Stimulated activated CD4-positive, alpha-beta T cell treated with anti-CD3 and anti-CD28 coated beads, Interleukin-15, amount 100 ng/mL, for 1 hour (primary cell): ENCODE measurements around the gene CCRL2.
"Not testable (repeated sequence)": the region's sequence is repeated elsewhere in the genome, so short reads cannot be mapped to it uniquely, and the experiment has no call there.

Experiments used
- DNase-seq, 2 donors: peaks; one replicate each; pipeline ENCODE4 v3.0.0-alpha.2; 2020; ENCODE audit warnings: low read depth in 1 of 2, low spot score in 1 of 2

CCRL2 gene

DNA sequence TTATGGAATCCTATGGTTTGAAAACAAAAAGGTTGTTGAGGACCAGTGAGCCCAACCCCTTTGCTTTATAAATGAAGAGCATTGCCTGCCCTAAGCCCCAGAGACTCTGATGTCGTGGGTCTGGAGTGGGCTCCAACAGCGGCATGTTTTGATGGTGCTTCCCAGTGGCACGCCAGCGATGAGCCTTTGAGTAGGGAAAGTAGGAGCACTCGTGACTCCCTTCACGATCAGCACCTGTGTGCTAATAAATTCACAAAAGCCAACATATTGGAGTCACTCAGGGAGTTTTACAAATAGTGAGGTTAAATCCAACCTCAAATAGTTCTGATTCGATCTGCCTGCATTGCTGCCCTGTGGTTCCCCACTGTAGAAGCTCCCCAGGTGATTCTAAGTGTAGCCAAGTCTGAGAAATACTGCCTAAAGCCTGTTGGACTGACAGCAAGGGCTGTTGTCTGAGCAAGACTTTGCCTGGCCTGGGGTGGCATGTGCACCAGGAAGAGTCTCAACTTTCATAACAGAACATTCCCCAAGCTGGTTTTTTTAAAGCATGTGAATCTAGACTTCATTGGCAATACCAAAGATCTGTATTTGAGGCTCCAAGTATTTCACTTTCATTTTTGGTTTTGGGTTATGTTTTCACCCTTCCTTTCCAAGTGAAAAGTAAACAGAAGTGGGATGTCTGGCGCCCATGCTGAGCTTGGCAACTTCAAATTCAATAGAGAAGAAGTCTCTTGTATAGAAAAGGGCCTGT is 26.4 kb upstream of the CCRL2 start:
- DNase-seq, result no peak

DNA sequence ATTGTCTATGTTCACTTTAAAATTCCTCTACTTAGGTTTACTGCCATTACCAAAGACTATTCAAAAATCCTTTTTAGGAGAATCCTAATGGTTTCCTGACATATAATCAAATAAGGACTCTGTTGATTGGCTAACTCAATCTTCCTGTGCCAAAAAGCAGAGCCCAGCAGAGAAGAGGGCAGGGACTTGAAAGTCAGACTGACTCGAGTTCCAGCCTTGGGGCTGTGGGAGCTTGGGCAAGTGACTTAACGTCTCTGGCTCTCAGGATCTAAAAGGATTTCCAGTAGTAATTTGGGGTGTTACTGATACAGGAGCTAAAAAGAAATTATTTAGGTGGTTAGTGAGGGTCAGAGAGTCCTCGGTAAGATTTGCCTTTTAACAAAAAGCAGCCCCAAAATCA is 25.4 kb upstream of the CCRL2 start:
- DNase-seq, result no peak

DNA sequence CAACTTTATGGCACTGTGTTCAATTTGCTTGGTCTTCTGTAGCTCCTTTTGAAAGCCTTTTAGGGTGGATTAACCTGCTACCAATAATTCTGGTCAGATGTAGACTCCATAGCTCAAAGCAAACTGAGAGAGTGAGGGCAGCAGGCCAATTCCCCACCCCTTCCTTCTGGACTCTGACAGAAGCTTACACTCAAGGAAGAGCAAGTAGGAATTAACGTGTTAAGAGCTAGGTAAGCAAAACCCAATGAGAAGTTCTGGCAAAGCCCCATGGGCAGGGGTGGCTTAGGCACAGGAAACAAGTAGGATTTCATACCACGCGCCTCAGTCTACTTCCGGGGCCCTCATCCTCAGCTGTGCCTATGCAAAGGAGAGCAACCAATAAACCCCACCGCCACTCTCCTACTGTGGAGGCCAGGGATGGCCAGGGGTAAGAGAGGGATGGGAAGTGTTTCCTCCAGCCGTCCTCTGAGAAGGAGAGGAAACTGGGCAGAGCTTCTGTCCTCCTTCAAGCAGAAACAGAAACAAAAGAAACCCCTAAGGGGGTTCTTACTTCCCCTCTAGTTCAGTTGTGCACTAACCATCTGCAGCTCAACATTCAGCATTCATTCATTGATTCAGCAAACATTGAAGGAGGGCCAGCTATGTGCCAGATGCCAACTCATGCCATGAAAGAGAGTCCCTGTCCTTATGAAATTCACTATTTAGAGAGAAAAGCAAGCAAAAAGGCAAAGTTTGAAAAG is 23.7 kb upstream of the CCRL2 start:
- no peak for DNase-seq

DNA sequence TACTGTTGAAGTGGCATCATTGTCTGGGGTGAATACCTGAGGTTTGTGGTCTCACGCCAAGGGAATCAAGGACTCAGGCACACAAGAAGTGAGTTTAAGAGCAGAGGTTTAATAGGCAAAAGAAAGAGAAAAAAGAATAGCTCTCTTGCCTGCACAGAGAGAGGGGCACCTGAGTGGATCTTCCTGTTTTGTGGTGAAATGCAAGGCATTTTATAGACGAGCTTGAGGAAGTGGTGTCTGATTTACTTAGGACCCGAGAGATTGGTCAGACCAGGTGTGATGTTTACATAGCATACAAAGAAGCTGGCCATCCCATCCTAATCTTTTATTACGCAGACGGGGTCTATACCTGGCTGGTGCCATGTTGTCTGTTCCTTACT is 23.1 kb upstream of the CCRL2 start:
- DNase-seq, result no peak

DNA sequence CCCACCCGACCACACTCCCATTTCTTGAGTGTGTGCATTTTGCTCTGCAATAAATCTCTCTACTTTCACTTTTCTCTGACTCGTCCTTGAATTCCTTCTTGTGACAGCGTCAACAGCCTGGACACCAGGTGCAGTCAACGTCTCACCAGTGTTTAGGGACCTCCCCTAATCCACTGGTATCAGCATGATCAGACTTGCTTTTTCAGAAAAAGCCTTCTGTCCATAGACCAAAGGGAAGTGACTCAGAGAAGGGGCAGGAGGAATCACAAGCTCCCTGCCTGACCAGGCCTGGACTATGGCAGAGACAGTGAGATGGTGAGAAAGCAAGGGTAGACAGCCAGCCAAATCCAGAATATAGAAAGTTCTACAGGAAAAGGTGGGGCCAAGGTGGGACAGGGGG is 20.9 kb upstream of the CCRL2 start:
- no peak for DNase-seq

DNA sequence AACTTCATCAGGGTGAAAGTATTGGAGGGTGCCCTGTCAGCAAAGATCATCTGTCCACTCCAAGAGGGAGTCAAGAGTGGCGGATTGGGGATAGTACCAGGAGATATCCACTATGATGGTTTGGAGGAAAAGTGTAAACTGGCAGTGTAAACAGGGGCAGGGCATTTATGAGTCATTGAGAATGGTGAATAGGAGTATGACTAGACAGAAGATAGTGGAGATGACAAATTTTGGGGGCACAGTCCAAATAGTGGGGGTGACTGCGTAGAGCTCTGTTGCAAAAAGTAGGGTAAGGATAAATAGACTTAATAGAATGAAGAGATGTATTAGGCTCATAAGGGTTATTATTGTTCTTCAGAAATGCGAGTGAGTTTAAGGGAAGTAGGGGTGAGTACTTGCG is 18.2 kb upstream of the CCRL2 start:
- not testable (repeated sequence) for DNase-seq

DNA sequence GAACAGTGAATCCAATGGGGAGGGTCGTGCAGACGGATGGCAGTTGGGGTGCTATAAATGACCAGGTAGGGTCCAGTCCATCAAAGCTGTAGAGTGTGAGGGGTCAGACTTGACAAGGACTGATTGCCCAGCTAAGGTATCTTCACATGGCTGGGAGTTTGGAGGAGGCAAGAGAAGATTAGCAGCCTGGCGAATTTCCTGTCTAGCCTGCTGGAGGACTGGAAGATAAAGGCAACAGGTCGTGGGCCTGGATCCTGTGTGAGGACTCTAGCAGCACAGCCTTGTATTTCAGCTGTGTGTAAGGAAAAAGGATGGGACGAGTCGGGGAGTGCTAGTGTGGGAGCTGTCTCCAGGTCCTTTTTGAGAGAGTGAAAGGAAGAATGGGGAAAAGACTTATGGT is 17.8 kb upstream of the CCRL2 start:
- no peak for DNase-seq

DNA sequence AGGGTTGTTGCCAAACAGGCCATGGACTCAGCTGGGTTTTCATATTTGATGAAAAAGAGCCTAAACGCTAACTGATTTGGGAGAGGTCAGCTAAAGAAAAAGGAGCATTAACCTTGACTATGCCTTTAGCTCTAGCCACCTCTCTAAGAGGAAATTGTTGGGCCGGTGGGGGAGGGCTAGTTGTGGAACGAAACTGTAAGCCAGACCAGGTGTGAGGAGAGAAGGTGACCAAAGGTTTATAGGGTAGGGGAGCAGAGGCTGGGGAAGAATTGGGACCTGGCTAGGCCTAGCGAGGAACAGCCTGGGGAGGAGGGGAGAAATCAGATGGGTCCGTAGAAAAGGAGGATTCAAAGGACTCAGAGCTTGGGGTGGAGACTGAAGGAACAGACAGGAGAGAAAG is 15.5 kb upstream of the CCRL2 start:
- not testable (repeated sequence) for DNase-seq

DNA sequence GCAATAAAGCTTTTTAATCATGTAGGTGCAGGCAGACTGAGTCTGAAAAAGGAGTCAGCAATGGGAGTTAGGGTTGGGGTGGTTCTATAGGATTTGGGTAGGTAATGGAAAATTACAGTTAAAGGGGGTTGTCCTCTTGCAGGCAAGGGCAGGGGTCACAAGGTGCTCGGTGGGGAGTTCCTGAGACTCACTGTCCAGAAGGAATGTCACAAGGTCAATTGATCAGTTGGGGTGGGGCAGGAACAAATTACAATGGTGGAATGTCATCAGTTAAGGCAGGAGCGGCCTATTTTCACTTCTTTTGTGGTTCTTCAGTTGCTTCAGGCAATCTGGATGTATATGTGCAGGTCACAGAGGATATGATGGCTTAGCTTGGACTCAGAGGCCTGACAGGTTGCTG is 14.0 kb upstream of the CCRL2 start:
- no peak for DNase-seq

DNA sequence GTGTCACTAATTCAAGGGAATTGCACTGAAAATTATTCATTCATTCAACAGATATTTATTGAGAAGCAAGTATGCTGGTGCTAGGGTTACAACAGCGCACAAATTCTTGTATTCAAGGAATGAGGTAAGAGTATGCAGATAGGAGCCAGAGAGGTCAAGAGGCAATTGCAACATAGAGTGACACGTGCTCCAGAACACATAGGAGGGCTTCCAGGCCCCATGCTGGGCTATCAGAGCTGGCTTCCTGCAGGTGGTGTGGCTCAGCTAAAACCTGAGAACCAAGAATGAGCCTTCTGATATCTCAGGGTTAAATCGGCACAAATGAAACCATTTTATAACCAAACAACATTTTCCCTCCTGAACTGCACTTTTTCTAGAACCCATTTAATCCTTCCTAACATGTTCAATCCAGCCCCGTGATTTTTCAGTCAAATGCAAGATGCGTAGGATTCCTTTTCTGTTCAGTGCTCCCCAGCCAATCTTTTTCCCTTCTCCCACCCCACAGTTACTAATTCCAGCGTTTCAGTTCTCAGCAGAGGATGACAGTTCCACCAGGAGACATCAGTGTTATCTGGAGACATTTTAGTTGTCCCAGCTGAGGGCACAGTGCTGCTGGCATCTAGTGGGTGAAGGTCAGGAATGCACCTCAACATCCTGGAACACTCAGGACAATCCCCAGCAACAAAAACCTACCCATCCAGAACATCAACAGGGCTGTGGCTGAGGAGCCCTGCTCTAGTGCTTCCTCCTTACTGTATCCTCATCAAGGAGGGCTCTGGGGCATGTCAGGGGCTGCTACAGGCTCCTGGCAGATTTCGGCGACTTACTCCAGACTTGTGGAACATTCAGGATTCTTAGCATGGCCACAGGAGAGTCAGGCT is 13.3 kb upstream of the CCRL2 start:
- no peak for DNase-seq

DNA sequence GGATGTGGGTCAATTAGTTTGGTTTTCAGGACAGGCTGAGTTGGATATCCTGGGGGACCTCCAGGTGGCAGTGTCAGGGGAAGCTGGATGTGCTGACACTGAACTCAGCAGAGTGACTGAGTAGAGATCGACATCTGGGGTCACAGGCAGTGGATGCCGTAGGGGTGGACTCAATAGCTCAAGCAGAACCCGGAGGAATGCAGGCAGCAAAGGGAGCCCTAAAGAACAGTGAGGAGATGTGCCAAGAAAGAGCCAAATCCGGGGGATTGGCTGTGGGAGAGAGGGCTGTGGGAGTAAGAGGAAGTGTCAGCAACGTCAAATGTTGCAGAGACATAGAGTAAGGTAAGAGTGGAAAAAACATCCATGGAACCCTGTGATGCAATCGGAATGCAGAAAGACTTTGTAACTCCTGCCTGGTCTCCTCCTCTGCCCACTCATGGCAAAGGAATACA is 11.8 kb upstream of the CCRL2 start:
- DNase-seq, result no peak

DNA sequence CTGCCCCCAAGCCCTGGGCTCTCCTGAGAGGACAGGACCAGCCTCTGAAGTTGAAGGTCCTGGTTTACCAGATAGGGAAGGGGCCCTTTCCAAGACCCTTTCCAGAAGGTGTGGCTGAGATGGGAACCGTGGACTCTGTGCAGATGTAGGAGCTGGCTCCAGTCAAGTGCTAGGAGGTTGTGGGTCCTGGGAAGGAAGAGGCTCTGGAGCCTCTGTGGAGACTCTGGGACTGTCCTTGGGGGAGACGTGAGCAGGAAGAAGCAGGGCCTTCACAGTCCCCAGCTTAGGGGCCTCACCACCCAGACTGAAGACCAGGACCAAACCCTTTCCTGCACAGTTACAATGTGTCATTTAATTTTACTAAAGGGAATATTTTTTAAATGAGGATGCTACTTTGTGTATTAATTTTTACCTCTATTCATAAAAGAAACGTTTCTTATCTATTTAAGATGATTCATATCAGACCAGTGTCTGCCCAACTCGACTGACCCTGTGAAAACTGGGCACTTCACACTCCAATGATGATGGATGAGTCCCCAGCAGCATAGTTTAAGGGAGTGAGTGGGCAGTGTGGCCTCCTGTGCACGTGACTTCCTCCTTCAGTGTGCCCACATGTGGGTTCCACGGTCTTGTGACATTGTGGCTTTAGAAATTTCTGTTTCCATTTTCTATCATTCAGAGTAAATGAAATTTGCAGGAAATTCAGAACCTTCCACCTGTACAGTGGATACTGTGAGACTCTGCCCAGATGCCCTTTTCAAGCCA is 11.1 kb upstream of the CCRL2 start:
- DNase-seq, result no peak

DNA sequence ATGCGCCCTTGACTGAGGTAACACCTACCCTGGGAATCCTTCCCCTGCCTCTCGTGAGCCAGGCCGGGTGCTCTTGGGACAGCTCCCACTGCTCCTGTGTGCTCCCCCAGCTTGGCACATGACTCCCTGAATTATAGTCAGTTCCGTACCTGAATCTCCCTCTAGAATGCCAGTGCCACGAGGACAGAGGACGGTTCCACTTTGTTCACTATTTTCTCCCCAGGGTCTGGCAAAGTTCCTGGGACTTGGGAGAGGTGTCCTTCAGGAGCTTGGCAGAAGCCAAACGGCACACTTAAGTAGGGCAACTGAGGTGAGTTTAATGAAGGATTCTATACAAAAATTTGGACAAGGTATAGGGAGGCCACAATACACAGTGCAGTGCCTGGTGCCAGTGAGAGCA is 9.9 kb upstream of the CCRL2 start:
- no peak for DNase-seq

DNA sequence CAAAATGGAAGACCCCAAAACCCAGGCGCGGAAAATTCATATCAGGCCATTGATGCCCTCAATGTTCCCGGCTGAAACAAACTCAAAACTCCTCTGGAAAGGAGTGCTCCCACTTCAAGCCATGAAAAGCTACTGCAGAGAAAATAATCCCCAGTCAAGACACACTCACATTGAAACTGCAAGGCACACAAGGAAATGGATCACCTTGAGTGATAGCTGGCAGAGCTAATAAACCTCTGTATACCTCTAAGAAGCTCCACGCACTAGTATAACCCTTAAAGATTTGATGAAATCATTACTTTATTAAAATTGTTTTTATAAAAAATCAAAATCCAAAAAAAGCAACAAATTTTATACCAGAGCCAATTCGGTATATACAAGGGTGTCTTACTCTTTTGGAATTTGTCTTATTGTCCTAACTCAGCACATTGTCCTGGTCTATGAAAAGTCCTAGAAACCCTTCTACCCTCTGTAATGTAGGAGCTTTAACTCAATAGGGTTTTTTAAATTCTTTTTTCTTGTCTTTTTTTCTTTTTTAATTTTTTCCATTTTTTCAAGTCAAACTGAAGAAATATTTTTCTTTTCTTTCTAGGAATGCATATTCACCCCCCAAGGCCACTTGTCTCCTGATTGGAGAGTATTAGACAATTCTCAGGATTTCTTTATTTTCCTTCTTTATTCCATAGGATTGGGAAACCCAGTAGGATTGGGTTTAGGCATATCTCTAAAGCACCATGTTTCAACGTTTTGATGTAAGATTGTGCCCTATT is 8.7 kb upstream of the CCRL2 start:
- no peak for DNase-seq

DNA sequence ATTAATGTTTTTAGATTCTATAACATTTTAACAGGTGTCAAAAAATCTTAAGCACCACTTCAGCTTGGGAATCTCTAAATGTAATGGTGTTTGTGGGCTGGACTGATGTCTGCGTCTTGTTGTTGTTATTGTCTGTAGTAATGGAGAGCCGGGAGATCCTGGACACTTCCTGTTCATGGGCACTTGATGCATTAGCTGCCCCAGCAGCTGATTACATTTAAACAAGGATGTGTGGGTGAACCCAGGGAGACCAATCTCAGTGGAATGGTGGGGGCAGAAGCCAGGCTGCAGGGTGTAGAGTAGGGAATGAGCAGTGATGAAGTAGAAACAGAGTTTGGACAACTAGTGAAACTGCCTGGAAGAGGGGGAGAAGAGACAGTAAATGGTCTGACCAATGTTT is 8.0 kb upstream of the CCRL2 start:
- no peak for DNase-seq

DNA sequence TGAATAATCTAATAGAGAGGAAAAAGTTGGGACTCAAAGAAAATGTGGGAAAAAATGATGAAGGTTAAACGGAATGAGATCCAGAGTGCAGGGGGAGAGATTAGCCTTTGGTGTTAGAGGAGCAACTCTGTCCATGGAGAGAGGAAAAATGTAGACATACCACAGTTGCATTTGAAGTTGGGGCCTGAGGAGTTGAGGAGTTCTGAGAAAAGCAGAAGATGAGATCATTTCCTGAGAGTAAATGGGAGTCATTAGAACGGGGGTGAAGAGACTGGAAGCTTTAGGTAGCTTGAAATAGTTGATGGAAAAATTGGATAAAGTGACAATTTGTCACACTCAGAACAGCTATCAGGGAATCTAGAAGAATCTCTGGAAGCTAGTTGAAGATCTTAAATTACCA is 7.5 kb upstream of the CCRL2 start:
- DNase-seq, result no peak

DNA sequence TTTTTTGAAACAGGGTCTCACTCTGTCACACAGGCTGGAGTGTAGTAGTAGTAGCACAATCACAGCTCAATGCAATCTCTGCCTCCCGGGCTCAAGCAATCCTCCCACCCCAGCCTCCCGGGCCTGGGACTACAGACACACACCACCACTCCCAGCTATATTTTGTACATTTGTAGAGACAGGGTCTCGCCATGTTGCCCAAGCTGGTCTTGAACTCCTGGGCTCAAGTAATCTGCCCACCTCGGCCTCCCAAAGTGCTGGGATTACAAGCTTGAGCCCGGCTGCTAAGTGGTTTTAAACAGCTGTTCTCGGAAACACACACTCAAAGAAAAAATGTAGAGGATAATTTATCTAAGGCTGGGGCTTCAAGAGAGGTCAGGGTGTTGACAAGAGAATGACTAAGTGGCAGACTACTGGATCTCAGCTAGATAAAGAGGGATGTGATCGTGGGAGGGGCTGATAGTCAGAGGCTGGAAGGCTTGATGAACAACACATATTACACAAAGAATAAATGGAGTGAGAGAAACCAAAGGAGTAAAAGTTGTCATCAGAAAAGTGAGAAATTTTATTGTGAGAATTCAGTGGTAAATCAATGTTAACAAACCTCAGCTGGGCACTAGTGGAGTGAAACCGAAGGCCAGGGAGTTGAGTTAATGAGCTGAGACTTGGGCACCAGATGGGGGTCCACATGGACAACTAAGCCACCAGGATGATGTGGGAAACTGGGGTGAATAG is 6.9 kb upstream of the CCRL2 start:
- no peak for DNase-seq

DNA sequence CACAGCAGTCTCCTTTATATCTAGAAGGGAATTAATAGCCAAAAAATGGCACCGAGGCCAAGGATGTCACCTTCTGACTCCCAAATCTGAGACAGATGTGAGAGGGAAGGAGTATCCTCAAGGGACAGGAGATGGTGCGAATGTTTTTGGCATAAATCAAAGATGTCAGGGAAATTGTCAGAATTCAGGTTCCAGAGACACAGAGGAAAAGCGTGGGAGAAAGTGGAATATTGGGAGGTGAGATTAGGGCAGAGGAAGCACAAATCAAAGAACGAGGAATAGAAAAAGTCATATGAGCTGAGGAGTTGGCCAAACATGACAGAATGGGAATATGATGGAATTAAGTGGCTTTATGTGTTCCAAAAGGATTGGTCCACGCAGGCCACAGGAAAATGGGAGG is 6.2 kb upstream of the CCRL2 start:
- DNase-seq, result no peak

DNA sequence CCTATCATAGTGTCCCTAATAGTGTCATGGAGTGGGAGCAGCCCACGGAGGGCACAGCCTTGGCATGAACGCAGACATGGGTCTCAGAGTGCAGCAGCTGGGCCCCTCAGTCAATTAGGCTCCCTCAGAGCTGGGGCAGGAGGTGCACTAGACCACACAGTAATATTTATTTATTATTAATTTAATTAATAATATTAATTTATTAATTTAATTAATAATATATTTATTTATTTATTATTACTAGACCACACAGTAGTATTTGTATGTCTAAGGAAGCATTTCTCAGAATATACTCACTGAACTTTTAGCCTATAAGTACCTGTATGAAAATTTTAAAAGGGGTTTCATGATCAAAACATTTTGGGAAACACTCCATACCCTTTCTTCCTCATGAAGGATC is 5.5 kb upstream of the CCRL2 start:
- DNase-seq, result no peak

DNA sequence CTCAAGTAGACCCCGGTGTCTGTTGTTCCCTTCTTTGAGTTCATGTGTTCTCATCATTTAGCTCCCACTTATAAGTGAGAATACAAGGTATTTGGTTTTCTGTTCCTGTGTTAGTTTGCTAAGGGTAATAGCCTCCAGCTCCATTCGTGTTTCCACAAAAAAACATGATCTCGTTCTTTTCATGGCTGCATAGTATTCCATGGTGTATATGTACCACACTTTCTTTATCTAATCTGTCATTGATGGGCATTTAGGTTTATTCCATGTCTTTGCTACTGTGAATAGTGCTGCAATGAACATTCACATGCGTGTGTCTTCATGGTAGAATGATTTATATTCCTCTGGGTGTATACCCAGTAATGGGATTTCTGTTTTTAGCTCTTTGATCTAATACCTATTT is 4.2 kb upstream of the CCRL2 start:
- DNase-seq, result not testable (repeated sequence)
